Nephron progenitor cell (in vitro differentiated cells): ENCODE results near the gene ADAMTS15.

Experiments
- DNase-seq: peaks from one replicate; pipeline ENCODE4 v3.0.0; 2021
- H3K27ac Mint-ChIP-seq: 2 replicates; pipeline ENCODE4 v1.8.0; 2021; ENCODE audit warnings: mild to moderate bottlenecking, moderate library complexity, mixed read lengths
- H3K27me3 Mint-ChIP-seq: 2 replicates; pipeline ENCODE4 v1.8.0; 2021; ENCODE audit warnings: mild to moderate bottlenecking, low read depth, mixed read lengths; ENCODE audit not compliant: poor library complexity
- H3K36me3 Mint-ChIP-seq: 2 replicates; pipeline ENCODE4 v1.8.0; 2021; ENCODE audit warnings: low read depth, mixed read lengths
- H3K4me1 Mint-ChIP-seq: 2 replicates; pipeline ENCODE4 v1.8.0; 2021; ENCODE audit warnings: mixed read lengths
- H3K4me3 Mint-ChIP-seq: 2 replicates; pipeline ENCODE4 v1.8.0; 2021; ENCODE audit warnings: mild to moderate bottlenecking, moderate library complexity, mixed read lengths
- H3K9me3 Mint-ChIP-seq: 2 replicates; pipeline ENCODE4 v1.8.0; 2021; ENCODE audit warnings: mild to moderate bottlenecking, moderate library complexity, mixed read lengths
- TF ChIP-seq, protein P1 (sequence below): fragments of 200-600 bp; sonication (generic); IDR thresholded peaks from 2 replicates; pipeline ENCODE4 v1.5.0; 2021; ENCODE audit warnings: antibody characterized with exemption

ADAMTS15 gene

DNA sequence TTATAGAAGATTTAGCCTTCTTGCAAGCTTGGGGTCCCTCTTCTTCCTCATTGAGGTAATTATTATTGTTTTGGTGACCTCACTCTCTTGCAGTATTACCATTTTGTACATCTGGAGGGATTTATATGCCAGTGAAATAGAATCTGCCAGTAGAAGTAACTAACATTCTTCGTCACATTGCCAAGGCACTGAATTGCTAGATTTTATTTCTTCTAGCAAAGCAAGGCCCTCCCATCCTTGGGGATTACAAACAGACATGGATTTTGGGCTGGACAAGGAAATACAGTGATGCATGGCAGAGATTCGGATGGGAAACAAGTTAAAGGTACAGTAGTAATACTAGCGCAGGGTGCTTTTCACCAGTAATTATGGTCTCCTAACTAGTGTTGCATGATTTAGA lies 7.8 kb downstream of the ADAMTS15 start:
- no peak for DNase-seq
- H3K27me3 Mint-ChIP-seq = peaks cover 20% of the 10 kb centered on the region
- H3K36me3 Mint-ChIP-seq = no peaks in the 10 kb centered on the region
- H3K9me3 Mint-ChIP-seq = no peaks in the 10 kb centered on the region
- H3K27ac Mint-ChIP-seq = no peak overlapping the region
- H3K4me3 Mint-ChIP-seq = no peak overlapping the region
- H3K4me1 Mint-ChIP-seq = peaks cover 44% of the 10 kb centered on the region
- TF ChIP-seq, protein P1, sequence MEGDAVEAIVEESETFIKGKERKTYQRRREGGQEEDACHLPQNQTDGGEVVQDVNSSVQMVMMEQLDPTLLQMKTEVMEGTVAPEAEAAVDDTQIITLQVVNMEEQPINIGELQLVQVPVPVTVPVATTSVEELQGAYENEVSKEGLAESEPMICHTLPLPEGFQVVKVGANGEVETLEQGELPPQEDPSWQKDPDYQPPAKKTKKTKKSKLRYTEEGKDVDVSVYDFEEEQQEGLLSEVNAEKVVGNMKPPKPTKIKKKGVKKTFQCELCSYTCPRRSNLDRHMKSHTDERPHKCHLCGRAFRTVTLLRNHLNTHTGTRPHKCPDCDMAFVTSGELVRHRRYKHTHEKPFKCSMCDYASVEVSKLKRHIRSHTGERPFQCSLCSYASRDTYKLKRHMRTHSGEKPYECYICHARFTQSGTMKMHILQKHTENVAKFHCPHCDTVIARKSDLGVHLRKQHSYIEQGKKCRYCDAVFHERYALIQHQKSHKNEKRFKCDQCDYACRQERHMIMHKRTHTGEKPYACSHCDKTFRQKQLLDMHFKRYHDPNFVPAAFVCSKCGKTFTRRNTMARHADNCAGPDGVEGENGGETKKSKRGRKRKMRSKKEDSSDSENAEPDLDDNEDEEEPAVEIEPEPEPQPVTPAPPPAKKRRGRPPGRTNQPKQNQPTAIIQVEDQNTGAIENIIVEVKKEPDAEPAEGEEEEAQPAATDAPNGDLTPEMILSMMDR = no peak

DNA sequence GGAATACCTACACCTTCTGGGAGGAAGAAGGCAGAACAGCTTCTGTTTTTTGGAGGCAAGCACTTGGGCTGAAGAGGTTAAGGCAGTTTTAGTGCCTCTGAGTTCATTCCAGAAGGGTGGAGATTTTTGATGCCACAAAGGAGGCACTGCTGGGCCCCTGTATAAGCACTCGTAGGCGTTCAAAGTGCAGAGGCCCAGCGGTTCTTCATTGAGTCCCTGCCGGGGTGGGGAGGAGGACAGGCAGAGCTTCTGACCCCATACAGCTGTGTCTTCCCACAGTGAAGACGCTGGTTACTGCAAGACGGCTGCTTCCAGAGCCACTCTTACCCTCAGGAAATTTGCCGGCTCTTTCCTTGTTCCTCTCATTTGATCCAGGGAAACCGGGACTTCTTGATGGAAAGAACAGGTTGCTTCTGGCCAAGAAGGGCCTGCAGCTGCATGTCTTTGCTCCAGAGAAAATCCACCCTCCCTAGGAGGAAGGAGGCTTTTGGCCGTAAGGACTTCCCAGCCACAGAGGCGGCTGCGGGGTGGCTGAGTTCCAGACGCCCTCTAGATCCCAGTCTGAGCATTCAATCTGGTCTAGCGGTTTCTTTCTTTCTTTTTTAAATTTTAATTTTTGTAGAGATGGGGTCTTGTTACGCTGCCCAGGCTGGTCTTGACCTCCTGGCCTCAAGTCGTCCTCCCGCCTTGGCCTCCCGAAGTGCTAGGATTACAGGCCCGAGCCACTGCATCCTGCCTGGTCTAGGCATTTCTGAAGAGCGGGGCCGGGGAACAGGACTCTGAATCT lies 9.4 kb downstream of the ADAMTS15 start:
- no peaks in the 10 kb centered on the region for H3K9me3 Mint-ChIP-seq
- no peaks in the 10 kb centered on the region for H3K36me3 Mint-ChIP-seq
- H3K27me3 Mint-ChIP-seq = peaks cover 17% of the 10 kb centered on the region
- TF ChIP-seq, protein P1 = no peak
- no peak for DNase-seq
- H3K4me3 Mint-ChIP-seq = no peak overlapping the region
- no peak overlapping the region for H3K27ac Mint-ChIP-seq
- peaks cover 33% of the 10 kb centered on the region for H3K4me1 Mint-ChIP-seq

DNA sequence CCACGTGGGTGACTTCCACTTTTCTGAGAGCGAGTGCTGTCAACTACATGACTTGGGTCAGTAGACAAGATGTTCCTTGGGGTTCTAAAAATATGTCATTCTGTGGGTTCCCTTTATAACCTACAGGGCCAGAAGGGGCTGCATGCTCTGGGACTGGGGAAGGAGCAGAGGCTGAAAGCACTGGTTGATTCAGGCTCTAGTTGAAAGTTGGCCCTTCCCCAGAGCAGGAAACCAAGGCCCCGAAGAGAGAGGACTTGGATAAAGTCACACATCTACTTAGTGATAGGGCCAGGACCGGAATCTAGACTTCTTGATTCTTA lies 9.9 kb downstream of the ADAMTS15 start:
- Mint-ChIP-seq H3K4me3 (no peak overlapping the region), H3K9me3 (no peaks in the 10 kb centered on the region), H3K27ac (no peak overlapping the region), H3K27me3 (peaks cover 17% of the 10 kb centered on the region), H3K4me1 (peaks cover 28% of the 10 kb centered on the region), H3K36me3 (no peaks in the 10 kb centered on the region)
- DNase-seq = no peak
- TF ChIP-seq, protein P1 = no peak

DNA sequence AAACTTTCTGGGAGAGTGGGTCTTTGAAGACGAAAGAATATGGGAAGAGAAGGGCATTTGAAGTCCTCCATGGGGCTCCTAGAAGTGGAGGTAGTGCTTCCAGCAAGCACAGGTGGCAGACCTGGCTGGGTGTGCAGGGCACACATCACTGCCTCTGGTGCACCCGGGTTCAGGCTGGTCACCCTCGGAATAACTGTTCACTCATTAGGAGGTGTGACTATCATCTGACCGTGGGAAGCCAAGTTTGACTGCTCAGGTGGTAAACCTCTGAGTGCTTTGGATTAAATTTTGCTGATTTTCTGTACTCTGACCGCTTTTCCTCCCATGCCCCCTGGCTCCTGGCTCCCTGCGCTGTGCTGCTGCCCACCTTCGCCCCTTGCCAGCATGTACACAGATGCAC lies 11.1 kb downstream of the ADAMTS15 start:
- no peak overlapping the region for H3K27ac Mint-ChIP-seq
- H3K4me3 Mint-ChIP-seq = no peak overlapping the region
- no peaks in the 10 kb centered on the region for H3K9me3 Mint-ChIP-seq
- peaks cover 20% of the 10 kb centered on the region for H3K4me1 Mint-ChIP-seq
- no peak for DNase-seq
- H3K27me3 Mint-ChIP-seq = peaks cover 16% of the 10 kb centered on the region
- H3K36me3 Mint-ChIP-seq = no peaks in the 10 kb centered on the region
- TF ChIP-seq, protein P1 = no peak

DNA sequence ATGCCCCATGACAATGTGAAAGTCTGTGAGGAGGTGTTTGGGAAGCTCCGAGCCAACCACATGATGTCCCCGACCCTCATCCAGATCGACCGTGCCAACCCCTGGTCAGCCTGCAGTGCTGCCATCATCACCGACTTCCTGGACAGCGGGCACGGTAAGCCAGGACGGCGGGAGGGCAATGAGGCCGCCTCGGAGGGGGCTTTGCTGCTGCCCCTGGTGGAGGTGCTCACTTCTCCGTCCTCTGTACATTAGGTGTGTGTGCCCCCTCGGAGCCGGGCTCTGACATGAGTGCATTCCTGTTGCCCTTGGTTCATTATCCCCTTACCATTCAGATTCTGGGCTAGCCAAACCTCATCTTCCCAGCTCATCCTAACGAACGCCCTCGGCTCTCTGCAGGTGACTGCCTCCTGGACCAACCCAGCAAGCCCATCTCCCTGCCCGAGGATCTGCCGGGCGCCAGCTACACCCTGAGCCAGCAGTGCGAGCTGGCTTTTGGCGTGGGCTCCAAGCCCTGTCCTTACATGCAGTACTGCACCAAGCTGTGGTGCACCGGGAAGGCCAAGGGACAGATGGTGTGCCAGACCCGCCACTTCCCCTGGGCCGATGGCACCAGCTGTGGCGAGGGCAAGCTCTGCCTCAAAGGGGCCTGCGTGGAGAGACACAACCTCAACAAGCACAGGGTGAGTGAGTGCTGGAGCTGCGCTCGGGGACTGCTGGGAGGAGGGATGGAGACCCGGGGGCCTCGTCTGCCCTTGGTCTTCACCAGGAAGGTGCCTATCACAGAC lies 13.8 kb downstream of the ADAMTS15 start:
- TF ChIP-seq, protein P1 = no peak
- H3K4me3 Mint-ChIP-seq = no peak overlapping the region
- H3K36me3 Mint-ChIP-seq = no peaks in the 10 kb centered on the region
- no peak overlapping the region for H3K27ac Mint-ChIP-seq
- no peaks in the 10 kb centered on the region for H3K9me3 Mint-ChIP-seq
- no peaks in the 10 kb centered on the region for H3K4me1 Mint-ChIP-seq
- DNase-seq = no peak
- peaks cover 9% of the 10 kb centered on the region for H3K27me3 Mint-ChIP-seq

DNA sequence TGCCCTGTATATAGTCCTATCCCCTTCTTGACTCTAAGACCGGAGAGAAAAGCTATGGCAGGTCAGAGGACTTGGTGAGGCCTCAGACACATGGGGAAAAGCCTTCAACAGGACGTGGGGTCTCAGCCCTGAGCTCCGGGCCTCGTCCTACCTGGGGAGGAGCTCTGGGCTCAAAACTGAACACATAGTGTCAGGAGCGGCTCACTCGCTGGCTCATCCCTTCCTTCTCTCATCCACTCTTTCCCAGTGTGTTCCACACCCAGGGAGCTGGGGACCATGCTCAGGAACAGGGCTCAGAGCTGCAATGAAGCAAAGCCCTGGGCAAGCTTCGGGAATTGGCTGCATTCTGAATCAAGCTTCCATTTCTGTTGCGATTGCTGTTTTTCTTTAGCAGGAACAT lies 14.5 kb downstream of the ADAMTS15 start:
- Mint-ChIP-seq H3K27me3 (peaks cover 8% of the 10 kb centered on the region), H3K9me3 (no peaks in the 10 kb centered on the region), H3K4me1 (no peaks in the 10 kb centered on the region), H3K27ac (no peak overlapping the region), H3K4me3 (no peak overlapping the region), H3K36me3 (peaks cover 3% of the 10 kb centered on the region)
- no peak for DNase-seq
- TF ChIP-seq, protein P1 = no peak
